SK-N-SH (cell line): Measurements from ENCODE around the gene ZBED1. TPM values are rescaled to one million over a fixed set of nuclear protein-coding genes. Genes with fewer than 3 reads are reported as not detected.
"Not testable (repeated sequence)": the region's sequence is repeated elsewhere in the genome, so short reads cannot be mapped to it uniquely, and the experiment has no call there.

ENCODE experiments used
- CTCF ChIA-PET: fragments of 300-600, 350-600 bp; formaldehyde crosslinking; extraction: SDS; loops from one replicate; lab custom pipeline; 2021; lab: Yijun Ruan, JAX
- POLR2A ChIA-PET: fragments of 350-600 bp; sonication (Branson Sonifier 250); formaldehyde crosslinking; extraction: SDS; loops from one replicate; lab custom pipeline; 2020; ENCODE audit warnings: antibody characterized with exemption, inconsistent platforms; lab: Yijun Ruan, JAX
- DNase-seq: peaks from one replicate; pipeline ENCODE4 v3.0.0; 2012
- H2AFZ ChIP-seq: fragments of 200-600 bp; sonication (generic); 2 replicates; pipeline ENCODE4 v1.8.1; 2016; ENCODE audit warnings: antibody characterized with exemption, mild to moderate bottlenecking, low read depth
- H3F3A ChIP-seq: fragments of 200-600 bp; sonication (generic); replicated peaks from 2 replicates; pipeline ENCODE3; 2016; ENCODE audit warnings: antibody characterized with exemption, mild to moderate bottlenecking; ENCODE audit not compliant: insufficient read depth
- H3K27ac ChIP-seq, 2 experiments: fragments of 200-500 bp in 1 of 2; fragments of 200-600 bp in 1 of 2; sonication (Bioruptor generic) in 1 of 2; sonication (generic), shearing (Covaris generic) in 1 of 2; 2 replicates each; pipeline versions ENCODE4 v1.5.1 to v1.6.1; 2014 to 2016; ENCODE audit warnings: low read depth in 2 of 2, inconsistent platforms in 1 of 2, low read length in 1 of 2, mild to moderate bottlenecking in 1 of 2, mixed read lengths in 1 of 2
- H3K27me3 ChIP-seq: fragments of 200-600 bp; sonication (generic), shearing (Covaris generic); 2 replicates; pipeline ENCODE4 v1.6.1; 2016; ENCODE audit warnings: mixed run types; ENCODE audit not compliant: insufficient read depth
- H3K36me3 ChIP-seq, 2 experiments: fragments of 200-500 bp in 1 of 2; fragments of 200-600 bp in 1 of 2; sonication (Bioruptor generic) in 1 of 2; sonication (generic) in 1 of 2; replicated peaks in 1 of 2; 2 replicates each; pipeline versions ENCODE3 to v1.5.1; 2014 to 2016; ENCODE audit warnings: low read length in 1 of 2, mild to moderate bottlenecking in 1 of 2; ENCODE audit not compliant: insufficient read depth in 2 of 2, control insufficient read depth in 1 of 2
- H3K4me1 ChIP-seq, 2 experiments: fragments of 200-500 bp in 1 of 2; fragments of 200-600 bp in 1 of 2; sonication (Bioruptor generic) in 1 of 2; sonication (generic), shearing (Covaris generic) in 1 of 2; 2 replicates each; pipeline versions ENCODE4 v1.5.1 to v1.6.1; 2014 to 2016; ENCODE audit warnings: low read depth in 1 of 2, low read length in 1 of 2, mixed run types in 1 of 2; ENCODE audit not compliant: insufficient read depth in 2 of 2, control insufficient read depth in 1 of 2
- H3K4me2 ChIP-seq: fragments of 200-600 bp; sonication (generic), shearing (Covaris generic); 2 replicates; pipeline ENCODE4 v1.6.1; 2017; ENCODE audit warnings: mixed run types
- H3K4me3 ChIP-seq, 2 experiments: fragments of 200-500 bp in 1 of 2; fragments of 200-600 bp in 1 of 2; sonication (Bioruptor generic) in 1 of 2; sonication (generic), shearing (Covaris generic) in 1 of 2; 2 replicates each; pipeline versions ENCODE4 v1.5.1 to v1.8.1; 2014 to 2016; ENCODE audit warnings: low read depth in 2 of 2, inconsistent platforms in 1 of 2, low read length in 1 of 2, mild to moderate bottlenecking in 1 of 2, mixed read lengths in 1 of 2, moderate library complexity in 1 of 2
- H3K79me2 ChIP-seq: fragments of 200-600 bp; sonication (generic); 2 replicates; pipeline ENCODE4 v1.8.1; 2017; ENCODE audit warnings: mild to moderate bottlenecking; ENCODE audit not compliant: insufficient read depth
- H3K9ac ChIP-seq: fragments of 200-600 bp; sonication (generic); 2 replicates; pipeline ENCODE4 v1.6.1; 2017; ENCODE audit warnings: mixed run types
- H3K9me2 ChIP-seq: fragments of 200-600 bp; sonication (generic); 2 replicates; pipeline ENCODE4 v1.6.1; 2017; ENCODE audit warnings: mixed run types
- H3K9me3 ChIP-seq: fragments of 200-600 bp; sonication (generic); 2 replicates; pipeline ENCODE4 v1.6.1; 2017; ENCODE audit warnings: mixed run types, mild to moderate bottlenecking, moderate library complexity
- H4K20me1 ChIP-seq: fragments of 200-600 bp; sonication (generic); 2 replicates; pipeline ENCODE4 v1.6.1; 2017; ENCODE audit warnings: mild to moderate bottlenecking, mixed run types; ENCODE audit not compliant: insufficient read depth
- CHD2 ChIP-seq: fragments of 150-350 bp; IDR thresholded peaks from 2 replicates; pipeline ENCODE4 v1.6.1; 2018; ENCODE audit warnings: low read length; ENCODE audit not compliant: partially characterized antibody
- CTCF ChIP-seq: fragments of 200-600 bp; sonication (generic); IDR thresholded peaks from 2 replicates; pipeline ENCODE4 v1.6.1; 2017; ENCODE audit warnings: antibody characterized with exemption, mild to moderate bottlenecking, moderate library complexity
- IRF3 ChIP-seq: fragments of 150-350 bp; IDR thresholded peaks from 2 replicates; pipeline ENCODE4 v1.6.1; 2016; ENCODE audit warnings: mild to moderate bottlenecking, low read depth, low read length
- JUND ChIP-seq: IDR thresholded peaks from 2 replicates; pipeline ENCODE4 v1.4.0; 2012
- MEF2A ChIP-seq: IDR thresholded peaks from 2 replicates; pipeline ENCODE4 v1.4.0; 2012; ENCODE audit warnings: low read depth, borderline replicate concordance
- NFIC ChIP-seq: IDR thresholded peaks from 2 replicates; pipeline ENCODE4 v1.4.0; 2012; ENCODE audit warnings: borderline replicate concordance
- PBX3 ChIP-seq: IDR thresholded peaks from 2 replicates; pipeline ENCODE4; 2012
- RCOR1 ChIP-seq: fragments of 150-350 bp; IDR thresholded peaks from 2 replicates; pipeline ENCODE4 v1.6.1; 2017; ENCODE audit warnings: antibody characterized with exemption, low read length
- RFX5 ChIP-seq: IDR thresholded peaks from 2 replicates; pipeline ENCODE4 v1.6.1; 2012; ENCODE audit warnings: mild to moderate bottlenecking, improper control_type of control experiment, low read length
- RXRA ChIP-seq: IDR thresholded peaks from 2 replicates; pipeline ENCODE4 v1.4.0; 2012; ENCODE audit warnings: low read depth, mild to moderate bottlenecking, borderline replicate concordance
- SIN3A ChIP-seq: IDR thresholded peaks from 2 replicates; pipeline ENCODE4 v1.6.1; 2012; ENCODE audit warnings: low read depth, mild to moderate bottlenecking, low read length, moderate library complexity, borderline replicate concordance
- SMC3 ChIP-seq: IDR thresholded peaks from 2 replicates; pipeline ENCODE4 v1.6.1; 2012; ENCODE audit warnings: low read depth, low read length, improper control_type of control experiment
- TAF1 ChIP-seq: IDR thresholded peaks from 2 replicates; pipeline ENCODE4 v1.6.1; 2012; ENCODE audit warnings: low read depth, mild to moderate bottlenecking, low read length, moderate library complexity, borderline replicate concordance
- TCF12 ChIP-seq: IDR thresholded peaks from 2 replicates; pipeline ENCODE4 v1.4.0; 2012
- TEAD4 ChIP-seq: IDR thresholded peaks from 2 replicates; pipeline ENCODE4 v1.4.0; 2012; ENCODE audit warnings: mild to moderate bottlenecking, borderline replicate concordance; ENCODE audit not compliant: insufficient read depth
- USF1 ChIP-seq: IDR thresholded peaks from 2 replicates; pipeline ENCODE4 v1.4.0; 2012; ENCODE audit warnings: low read depth, borderline replicate concordance
- YY1 ChIP-seq: IDR thresholded peaks from 2 replicates; pipeline ENCODE4 v1.4.0; 2012; ENCODE audit warnings: low read depth, mild to moderate bottlenecking
- WGBS: methylation state at CpG from one replicate; pipeline ENCODE4 v1.1.6; 2017; ENCODE audit warnings: low lambda C conversion rate; 5-methylcytosine and 5-hydroxymethylcytosine counted together
- polyA plus RNA-seq, 3 experiments: library from polyadenylated mRNA; depleted of rRNA; stranded (reverse); fragments of >200 nt; gene quantifications; 2 replicates each; pipeline ENCODE4 v1.2.3, GENCODE V29; 2012

The ZBED1 gene
- polyA plus RNA-seq, 1 of the 3 experiments (the other 2 are of a cell fraction): 16.7 TPM

- CTCF ChIA-PET: no interaction called here
- Histone ChIP-seq H3K4me1 (no peaks in the 10 kb centered on the region), H3K79me2 (peaks cover 13% of the 10 kb centered on the region; the same call in 1 of the 2 replicates), H3K4me2 (no peak overlapping the region), H3K36me3 (no peaks in the 10 kb centered on the region), H3K4me3 (no peak overlapping the region), H3K9me2 (no peaks in the 10 kb centered on the region), H3K9ac (no peak overlapping the region), H3K9me3 (no peaks in the 10 kb centered on the region), H3K27ac (no peak overlapping the region), H4K20me1 (peaks cover 11% of the 10 kb centered on the region), H3K27me3 (no peaks in the 10 kb centered on the region), H2AFZ (no peak overlapping the region), H3F3A (no peaks in the 10 kb centered on the region)
- no peak for DNase-seq
- POLR2A ChIA-PET: no interaction called here
- 87% methylated on average over 5 of the region's 5 CpGs for WGBS
- no peak for TF ChIP-seq RXRA
- TF ChIP-seq TEAD4: no peak
Observed at GRCh38 chrX:2462074-2462473, 38.7 kb downstream of the ZBED1 start.

- H3K4me1 ChIP-seq: no peaks in the 10 kb centered on the region
- H3K9me2 ChIP-seq: no peaks in the 10 kb centered on the region
- no peaks in the 10 kb centered on the region for H3F3A ChIP-seq
- CTCF ChIA-PET: no interaction called here
- TF ChIP-seq RCOR1 (no peak), CHD2 (no peak), MEF2A (no peak), JUND (no peak), RFX5 (no peak), TCF12 (no peak), USF1 (no peak), PBX3 (no peak), YY1 (no peak), IRF3 (no peak), SMC3 (no peak), SIN3A (no peak), CTCF (no peak), NFIC (no peak), TAF1 (no peak)
- TF ChIP-seq, all 33 proteins: peak for 0
- Histone ChIP-seq H4K20me1 (peaks cover 11% of the 10 kb centered on the region), H3K79me2 (peaks cover 13% of the 10 kb centered on the region; the same call in 1 of the 2 replicates), H3K36me3 (no peaks in the 10 kb centered on the region), H2AFZ (no peak overlapping the region), H3K9me3 (no peaks in the 10 kb centered on the region), H3K4me2 (no peak overlapping the region), H3K4me3 (no peak overlapping the region), H3K9ac (no peak overlapping the region), H3K27me3 (no peaks in the 10 kb centered on the region), H3K27ac (no peak overlapping the region)
- POLR2A ChIA-PET: no interaction called here
- DNase-seq: no peak
- 95% methylated on average over 8 of the region's 8 CpGs for WGBS
Observed at GRCh38 chrX:2461711-2462016, 39.1 kb downstream of the ZBED1 start.

GRCh38 chrX:2460821-2461710 lies 39.7 kb downstream of the ZBED1 start:
- WGBS: 87% methylated on average over 17 of the region's 17 CpGs
- DNase-seq, H3K36me3 ChIP-seq, H3K27ac ChIP-seq, H3K9me3 ChIP-seq, H3K9ac ChIP-seq, H3K27me3 ChIP-seq, H2AFZ ChIP-seq, POLR2A ChIA-PET, H3K4me1 ChIP-seq, CTCF ChIA-PET, H3K4me3 ChIP-seq, H3K9me2 ChIP-seq, H3K4me2 ChIP-seq, H3F3A ChIP-seq: not testable (repeated sequence)
- Histone ChIP-seq H3K79me2 (peaks cover 11% of the 10 kb centered on the region; the same call in 1 of the 2 replicates), H4K20me1 (peaks cover 10% of the 10 kb centered on the region)
